Keratinocyte (primary cell): Measurements from ENCODE around the gene CLSTN2. TPM values are rescaled to one million over a fixed set of nuclear protein-coding genes. Genes with fewer than 3 reads are reported as not detected.

Experiments
- DNase-seq: peaks from one replicate; pipeline ENCODE4 v3.0.0-alpha.2; 2011; ENCODE audit warnings: low read depth, missing footprints, low spot score
- FAIRE-seq: peaks from 2 replicates; lab custom pipeline; 2011; peaks lifted over from hg19 to GRCh38; lab: Jason Lieb, UNC
- H2AFZ ChIP-seq: 2 replicates; pipeline ENCODE4 v1.6.0; 2012; ENCODE audit warnings: low read length, control low read depth, inconsistent platforms; ENCODE audit not compliant: control insufficient read depth
- H3K27ac ChIP-seq: 2 replicates; pipeline ENCODE4 v1.5.1; 2011; ENCODE audit warnings: low read length; ENCODE audit not compliant: control insufficient read depth, insufficient read depth
- H3K27me3 ChIP-seq: 3 replicates; pipeline ENCODE4 v1.6.0; 2011; ENCODE audit warnings: low read length; ENCODE audit not compliant: control insufficient read depth, insufficient read depth; ENCODE audit errors: extremely low read depth
- H3K36me3 ChIP-seq, 2 experiments: 2 replicates in 1 of 2; 3 replicates in 1 of 2; pipeline ENCODE4 v1.5.1; 2011; ENCODE audit warnings: low read length in 2 of 2, mild to moderate bottlenecking in 1 of 2; ENCODE audit not compliant: control insufficient read depth in 2 of 2, insufficient read depth in 2 of 2; ENCODE audit errors: extremely low read depth in 1 of 2
- H3K4me1 ChIP-seq: 3 replicates; pipeline ENCODE4 v1.5.1; 2011; ENCODE audit warnings: low read length; ENCODE audit not compliant: control insufficient read depth, insufficient read depth; ENCODE audit errors: extremely low read depth
- H3K4me2 ChIP-seq: 3 replicates; pipeline ENCODE4 v1.6.0; 2011; ENCODE audit warnings: low read depth, low read length; ENCODE audit not compliant: control insufficient read depth, insufficient read depth; ENCODE audit errors: extremely low read depth
- H3K4me3 ChIP-seq, 3 experiments: fragments of 200-600 bp in 1 of 3; sonication (generic) in 1 of 3; 2 replicates in 2 of 3; 3 replicates in 1 of 3; pipeline ENCODE4 v1.5.1; 2011 to 2016; ENCODE audit warnings: low read length in 3 of 3, mild to moderate bottlenecking in 3 of 3, control low read depth in 2 of 3, inconsistent platforms in 1 of 3, low read depth in 1 of 3, mixed read lengths in 1 of 3, mixed run types in 1 of 3, moderate library complexity in 1 of 3; ENCODE audit not compliant: control insufficient read depth in 2 of 3, insufficient read depth in 2 of 3; ENCODE audit errors: extremely low read depth in 1 of 3
- H3K79me2 ChIP-seq: 2 replicates; pipeline ENCODE4 v1.6.0; 2012; ENCODE audit warnings: low read length; ENCODE audit not compliant: control insufficient read depth, insufficient read depth
- H3K9ac ChIP-seq: 3 replicates; pipeline ENCODE4 v1.6.0; 2011; ENCODE audit warnings: low read length; ENCODE audit not compliant: control insufficient read depth, insufficient read depth; ENCODE audit errors: extremely low read depth
- H3K9me1 ChIP-seq: 3 replicates; pipeline ENCODE4 v1.6.0; 2011; ENCODE audit warnings: low read length; ENCODE audit not compliant: control insufficient read depth, insufficient read depth; ENCODE audit errors: extremely low read depth
- H3K9me3 ChIP-seq: 2 replicates; pipeline ENCODE4 v1.5.1; 2012; ENCODE audit warnings: low read depth, low read length; ENCODE audit not compliant: control insufficient read depth
- H4K20me1 ChIP-seq: 3 replicates; pipeline ENCODE4 v1.6.0; 2011; ENCODE audit warnings: low read length; ENCODE audit not compliant: control insufficient read depth, insufficient read depth; ENCODE audit errors: extremely low read depth
- EZH2 ChIP-seq: IDR thresholded peaks from one replicate; pipeline ENCODE4 v1.6.1; 2012; ENCODE audit warnings: inconsistent platforms, mild to moderate bottlenecking, low read length, moderate library complexity
- dilution Hi-C: fragments of 300-500 bp; cut with MboI; formaldehyde crosslinking; loops from one replicate; pipeline ENCODE4 v1.7.0; 2020; ENCODE audit warnings: low sequenced_read_pairs; ENCODE audit not compliant: extremely low pct_ligation_motif_present
- polyA plus RNA-seq, 5 experiments: library from polyadenylated mRNA; depleted of rRNA in 3 of 5; stranded (reverse) in 3 of 5; stranded (forward) in 1 of 5; unstranded in 1 of 5; fragments of >200 nt; gene quantifications; 1 replicate in 1 of 5; 2 replicates in 3 of 5; 3 replicates in 1 of 5; pipeline versions ENCODE4 v1.2.1 to v1.2.3, GENCODE V29; 2011 to 2012; ENCODE audit warnings: missing spikeins in 2 of 5, low read depth in 1 of 5, low replicate concordance in 1 of 5
- TF ChIP-seq, protein P1 (sequence below), 3 experiments: IDR thresholded peaks in 1 of 3; conservative IDR thresholded peaks in 1 of 3; optimal IDR thresholded peaks in 1 of 3; 2 replicates in 2 of 3; 3 replicates in 1 of 3; pipeline versions ENCODE3 to v1.5.1; 2011; ENCODE audit warnings: low read length in 3 of 3, mild to moderate bottlenecking in 3 of 3, moderate library complexity in 2 of 3, control low read depth in 1 of 3, inconsistent platforms in 1 of 3; ENCODE audit not compliant: insufficient read depth in 2 of 3; ENCODE audit errors: extremely low read depth in 1 of 3

CLSTN2 gene
- polyA plus RNA-seq, 1 donor (not counting 4 experiments of a cell fraction or from before 2014, with no cell fraction given), result 0.09 TPM

GRCh38 chr3:140358686-140359085 is 423.7 kb downstream of the CLSTN2 start:
- dilution Hi-C loops, result no loop called here
- no peak for FAIRE-seq

GRCh38 chr3:140359233-140359995 is 424.4 kb downstream of the CLSTN2 start:
- no peak for DNase-seq
- Histone ChIP-seq H3K36me3 (no peaks in the 10 kb centered on the region), H3K27ac (no peak overlapping the region), H3K9me3 (no peaks in the 10 kb centered on the region), H3K27me3 (peaks cover 6% of the 10 kb centered on the region), H3K4me1 (no peaks in the 10 kb centered on the region), H3K4me3 (no peak overlapping the region), H4K20me1 (no peaks in the 10 kb centered on the region), H3K4me2 (no peak overlapping the region), H3K9me1 (no peaks in the 10 kb centered on the region), H2AFZ (no peak overlapping the region), H3K79me2 (no peaks in the 10 kb centered on the region), H3K9ac (no peak overlapping the region)
- TF ChIP-seq EZH2, result no peak
- TF ChIP-seq, protein P1, sequence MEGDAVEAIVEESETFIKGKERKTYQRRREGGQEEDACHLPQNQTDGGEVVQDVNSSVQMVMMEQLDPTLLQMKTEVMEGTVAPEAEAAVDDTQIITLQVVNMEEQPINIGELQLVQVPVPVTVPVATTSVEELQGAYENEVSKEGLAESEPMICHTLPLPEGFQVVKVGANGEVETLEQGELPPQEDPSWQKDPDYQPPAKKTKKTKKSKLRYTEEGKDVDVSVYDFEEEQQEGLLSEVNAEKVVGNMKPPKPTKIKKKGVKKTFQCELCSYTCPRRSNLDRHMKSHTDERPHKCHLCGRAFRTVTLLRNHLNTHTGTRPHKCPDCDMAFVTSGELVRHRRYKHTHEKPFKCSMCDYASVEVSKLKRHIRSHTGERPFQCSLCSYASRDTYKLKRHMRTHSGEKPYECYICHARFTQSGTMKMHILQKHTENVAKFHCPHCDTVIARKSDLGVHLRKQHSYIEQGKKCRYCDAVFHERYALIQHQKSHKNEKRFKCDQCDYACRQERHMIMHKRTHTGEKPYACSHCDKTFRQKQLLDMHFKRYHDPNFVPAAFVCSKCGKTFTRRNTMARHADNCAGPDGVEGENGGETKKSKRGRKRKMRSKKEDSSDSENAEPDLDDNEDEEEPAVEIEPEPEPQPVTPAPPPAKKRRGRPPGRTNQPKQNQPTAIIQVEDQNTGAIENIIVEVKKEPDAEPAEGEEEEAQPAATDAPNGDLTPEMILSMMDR (optimal IDR thresholded peaks at IDR 0.05 in 1 of 3, IDR thresholded peaks at IDR 0.05 in 1 of 3, conservative IDR thresholded peaks at IDR 0.05 in 1 of 3; ENCODE audit: extremely low read depth in 1 of 3, insufficient read depth in 2 of 3, low read length in 3 of 3), result no peak
- no peak for FAIRE-seq
- dilution Hi-C loops, result no loop called here

More at GRCh38 chr3:140358686-140359085, 423.7 kb downstream of the CLSTN2 start:
- Histone ChIP-seq H2AFZ (no peak overlapping the region), H3K9ac (no peak overlapping the region), H3K27ac (no peak overlapping the region), H4K20me1 (no peaks in the 10 kb centered on the region), H3K27me3 (peaks cover 6% of the 10 kb centered on the region), H3K79me2 (no peaks in the 10 kb centered on the region), H3K4me2 (no peak overlapping the region), H3K4me1 (no peaks in the 10 kb centered on the region), H3K36me3 (no peaks in the 10 kb centered on the region), H3K4me3 (no peak overlapping the region), H3K9me3 (no peaks in the 10 kb centered on the region), H3K9me1 (no peaks in the 10 kb centered on the region)
- TF ChIP-seq, protein P1 (optimal IDR thresholded peaks at IDR 0.05 in 1 of 3, IDR thresholded peaks at IDR 0.05 in 1 of 3, conservative IDR thresholded peaks at IDR 0.05 in 1 of 3; ENCODE audit: extremely low read depth in 1 of 3, insufficient read depth in 2 of 3, low read length in 3 of 3), result no peak
- TF ChIP-seq EZH2, result no peak
- DNase-seq, result no peak
